Ishikawa (cell line): ENCODE measurements around the gene PAQR3.

Source experiments
- CEBPB ChIP-seq: IDR thresholded peaks from 2 replicates; pipeline ENCODE4 v1.6.1; 2012
- CREB1 ChIP-seq: IDR thresholded peaks from 2 replicates; pipeline ENCODE4 v1.6.1; 2012; ENCODE audit warnings: low read depth
- EGR1 ChIP-seq: IDR thresholded peaks from 2 replicates; pipeline ENCODE4 v1.6.1; 2012
- EP300 ChIP-seq: IDR thresholded peaks from 2 replicates; pipeline ENCODE4 v1.6.1; 2012; ENCODE audit warnings: borderline replicate concordance
- FOXM1 ChIP-seq: IDR thresholded peaks from 2 replicates; pipeline ENCODE4 v1.6.1; 2012; ENCODE audit warnings: low read depth, borderline replicate concordance
- MAX ChIP-seq: IDR thresholded peaks from 2 replicates; pipeline ENCODE4 v1.6.1; 2012
- NFIC ChIP-seq: IDR thresholded peaks from 2 replicates; pipeline ENCODE4 v1.6.1; 2012
- RAD21 ChIP-seq: IDR thresholded peaks from 2 replicates; pipeline ENCODE4 v1.6.1; 2012; ENCODE audit warnings: low read depth
- TAF1 ChIP-seq: IDR thresholded peaks from 2 replicates; pipeline ENCODE4 v1.6.1; 2012; ENCODE audit warnings: low read depth, mild to moderate bottlenecking
- TCF12 ChIP-seq: IDR thresholded peaks from 2 replicates; pipeline ENCODE4 v1.6.1; 2012; ENCODE audit warnings: low read depth
- TEAD4 ChIP-seq: IDR thresholded peaks from 2 replicates; pipeline ENCODE4 v1.6.1; 2012
- YY1 ChIP-seq: IDR thresholded peaks from 2 replicates; pipeline ENCODE4 v1.6.1; 2012; ENCODE audit warnings: low read depth
- ZBTB7A ChIP-seq: IDR thresholded peaks from 2 replicates; pipeline ENCODE4 v1.6.1; 2012; ENCODE audit warnings: low read depth
- TF ChIP-seq, protein P1 (sequence below): IDR thresholded peaks from 2 replicates; pipeline ENCODE4 v1.6.1; 2012; ENCODE audit warnings: low read depth, mild to moderate bottlenecking
- TF ChIP-seq, protein P2 (sequence below): IDR thresholded peaks from 2 replicates; pipeline ENCODE4 v1.6.1; 2012

PAQR3 gene

GRCh38 chr4:78938474-78938867 lies 767 bp downstream of the PAQR3 start:
- TF ChIP-seq, protein P1, sequence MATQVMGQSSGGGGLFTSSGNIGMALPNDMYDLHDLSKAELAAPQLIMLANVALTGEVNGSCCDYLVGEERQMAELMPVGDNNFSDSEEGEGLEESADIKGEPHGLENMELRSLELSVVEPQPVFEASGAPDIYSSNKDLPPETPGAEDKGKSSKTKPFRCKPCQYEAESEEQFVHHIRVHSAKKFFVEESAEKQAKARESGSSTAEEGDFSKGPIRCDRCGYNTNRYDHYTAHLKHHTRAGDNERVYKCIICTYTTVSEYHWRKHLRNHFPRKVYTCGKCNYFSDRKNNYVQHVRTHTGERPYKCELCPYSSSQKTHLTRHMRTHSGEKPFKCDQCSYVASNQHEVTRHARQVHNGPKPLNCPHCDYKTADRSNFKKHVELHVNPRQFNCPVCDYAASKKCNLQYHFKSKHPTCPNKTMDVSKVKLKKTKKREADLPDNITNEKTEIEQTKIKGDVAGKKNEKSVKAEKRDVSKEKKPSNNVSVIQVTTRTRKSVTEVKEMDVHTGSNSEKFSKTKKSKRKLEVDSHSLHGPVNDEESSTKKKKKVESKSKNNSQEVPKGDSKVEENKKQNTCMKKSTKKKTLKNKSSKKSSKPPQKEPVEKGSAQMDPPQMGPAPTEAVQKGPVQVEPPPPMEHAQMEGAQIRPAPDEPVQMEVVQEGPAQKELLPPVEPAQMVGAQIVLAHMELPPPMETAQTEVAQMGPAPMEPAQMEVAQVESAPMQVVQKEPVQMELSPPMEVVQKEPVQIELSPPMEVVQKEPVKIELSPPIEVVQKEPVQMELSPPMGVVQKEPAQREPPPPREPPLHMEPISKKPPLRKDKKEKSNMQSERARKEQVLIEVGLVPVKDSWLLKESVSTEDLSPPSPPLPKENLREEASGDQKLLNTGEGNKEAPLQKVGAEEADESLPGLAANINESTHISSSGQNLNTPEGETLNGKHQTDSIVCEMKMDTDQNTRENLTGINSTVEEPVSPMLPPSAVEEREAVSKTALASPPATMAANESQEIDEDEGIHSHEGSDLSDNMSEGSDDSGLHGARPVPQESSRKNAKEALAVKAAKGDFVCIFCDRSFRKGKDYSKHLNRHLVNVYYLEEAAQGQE, result no peak
- no peak for TF ChIP-seq ZBTB7A
- no peak for TF ChIP-seq FOXM1
- TF ChIP-seq, protein P2, sequence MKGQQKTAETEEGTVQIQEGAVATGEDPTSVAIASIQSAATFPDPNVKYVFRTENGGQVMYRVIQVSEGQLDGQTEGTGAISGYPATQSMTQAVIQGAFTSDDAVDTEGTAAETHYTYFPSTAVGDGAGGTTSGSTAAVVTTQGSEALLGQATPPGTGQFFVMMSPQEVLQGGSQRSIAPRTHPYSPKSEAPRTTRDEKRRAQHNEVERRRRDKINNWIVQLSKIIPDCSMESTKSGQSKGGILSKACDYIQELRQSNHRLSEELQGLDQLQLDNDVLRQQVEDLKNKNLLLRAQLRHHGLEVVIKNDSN, result no peak
- no peak for TF ChIP-seq TCF12
- TF ChIP-seq EP300, result no peak
- TF ChIP-seq CREB1, result no peak
- no peak for TF ChIP-seq EGR1
- TF ChIP-seq TAF1, result no peak
- no peak for TF ChIP-seq YY1
- TF ChIP-seq MAX, result no peak
- TF ChIP-seq RAD21, result no peak
- no peak for TF ChIP-seq NFIC
- no peak for TF ChIP-seq TEAD4
- no peak for TF ChIP-seq CEBPB

DNA sequence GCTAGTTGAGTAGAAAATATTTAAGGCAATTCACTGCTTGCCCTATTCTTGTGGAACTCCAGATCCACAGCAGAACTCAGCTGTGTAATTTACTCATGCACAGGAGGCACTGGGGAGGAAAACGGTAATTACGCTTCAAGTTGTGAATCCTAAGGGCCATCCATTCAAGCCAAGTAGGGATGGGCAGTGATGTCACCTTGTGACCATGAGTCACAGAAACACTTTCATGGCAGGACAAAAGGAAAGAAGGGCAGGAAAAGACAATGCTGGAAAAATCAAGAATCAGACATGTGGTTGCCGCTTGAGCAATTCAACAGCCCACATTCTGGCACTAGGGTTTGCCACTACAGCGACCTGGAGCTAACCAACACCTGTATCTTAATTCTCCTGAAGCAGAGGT lies 1.4 kb downstream of the PAQR3 start:
- TF ChIP-seq CEBPB, result no peak
- no peak for TF ChIP-seq MAX
- TF ChIP-seq EGR1, result no peak
- TF ChIP-seq ZBTB7A, result no peak
- TF ChIP-seq RAD21, result no peak
- no peak for TF ChIP-seq TEAD4
- no peak for TF ChIP-seq TAF1

GRCh38 chr4:78936989-78937388 lies 2.2 kb downstream of the PAQR3 start:
- TF ChIP-seq CEBPB (no peak), YY1 (no peak), RAD21 (no peak), TEAD4 (no peak), EGR1 (no peak), FOXM1 (no peak), MAX (no peak), CREB1 (no peak), NFIC (no peak), TAF1 (no peak), TCF12 (no peak), ZBTB7A (no peak), EP300 (no peak)
- TF ChIP-seq, protein P2, result no peak
- TF ChIP-seq, protein P1, result no peak

GRCh38 chr4:78930016-78930629 lies 9.1 kb downstream of the PAQR3 start:
- TF ChIP-seq FOXM1 (no peak), TAF1 (no peak), YY1 (no peak), RAD21 (no peak), EP300 (no peak), TCF12 (no peak), CEBPB (no peak), EGR1 (no peak), MAX (no peak), CREB1 (no peak), NFIC (no peak)
- TF ChIP-seq, protein P2, result no peak
- TF ChIP-seq, protein P1, result no peak
